Endometrial microvascular endothelial cells (primary cell): Measurements from ENCODE around the gene TMEM192. TPM values are rescaled to one million over a fixed set of nuclear protein-coding genes. Genes with fewer than 3 reads are reported as not detected.
"Not testable (repeated sequence)": the region's sequence is repeated elsewhere in the genome, so short reads cannot be mapped to it uniquely, and the experiment has no call there.

Experiments
- in situ Hi-C: cut with HindIII; loops from 2 replicates; pipeline ENCODE4 v1.10.0; 2017; ENCODE audit warnings: low sequenced_read_pairs, low pct_unique_long_range_greater_than_20kb; ENCODE audit errors: inconsistent ontology term
- total RNA-seq: library from RNA; depleted of rRNA; stranded (reverse); fragments of >200 nt; gene quantifications from one replicate; pipeline ENCODE4 v1.2.3, GENCODE V29; 2015; ENCODE audit errors: inconsistent ontology term

The TMEM192 gene
- total RNA-seq, 1 donor from 2014 or later = 14.4 TPM

DNA sequence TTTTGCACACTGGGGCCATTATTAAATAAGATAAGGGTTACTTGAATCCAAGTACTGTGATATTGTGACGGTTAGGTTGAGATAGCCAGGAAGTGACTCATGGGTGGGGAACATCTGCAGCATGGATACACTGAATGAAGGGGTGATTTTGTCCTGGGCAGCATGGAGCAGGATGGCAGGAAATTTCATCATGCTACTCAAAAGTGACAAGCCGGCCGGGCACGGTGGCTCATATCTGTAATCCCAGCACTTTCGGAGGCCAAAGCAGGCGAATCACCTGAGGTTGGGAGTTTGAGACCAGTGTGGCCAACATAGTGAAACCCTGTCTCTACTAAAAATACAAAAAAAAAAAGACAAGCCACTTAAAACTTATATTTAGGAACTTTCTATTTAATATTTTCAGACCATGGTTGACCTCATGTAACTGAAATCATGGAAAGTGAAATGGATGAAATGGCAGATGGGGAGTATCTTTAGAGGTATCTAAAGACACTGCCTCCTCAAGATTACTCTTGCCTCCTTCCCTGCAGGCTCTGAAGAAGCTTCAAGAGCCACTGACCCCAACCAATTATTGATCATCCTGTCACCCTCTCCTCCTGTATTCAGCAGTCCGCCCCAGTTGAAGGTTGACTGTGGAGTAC is 84.8 kb downstream of the TMEM192 start:
- in situ Hi-C loops = no loop called here

DNA sequence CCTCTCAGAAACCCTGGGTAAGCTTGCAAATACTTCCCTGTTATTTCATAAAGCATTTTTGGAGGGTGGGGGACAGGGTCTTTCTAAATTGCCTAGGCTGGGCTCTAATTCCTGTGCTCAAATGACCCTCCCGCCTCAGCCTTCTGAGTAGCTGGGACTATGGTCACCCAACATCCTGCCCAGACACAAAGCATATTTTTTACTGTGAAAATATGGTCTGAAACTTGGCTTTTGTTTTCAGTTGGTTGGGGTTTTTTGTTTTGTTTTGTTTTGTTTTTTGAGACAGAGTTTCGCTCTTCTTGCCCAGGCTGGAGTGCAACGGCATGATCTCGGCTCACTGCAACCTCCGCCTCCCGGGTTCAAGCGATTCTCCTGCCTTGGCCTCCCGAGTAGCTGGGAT is 86.9 kb downstream of the TMEM192 start:
- in situ Hi-C loops = not testable (repeated sequence)

Other genes starting within 250 kb of the TMEM192 start
- gene APELA, start 235.7 kb downstream of the TMEM192 start, total RNA-seq = not detected
- gene TRIM61, start 135.2 kb downstream of the TMEM192 start, total RNA-seq = not detected
- not detected for gene TRIM60, start 80.9 kb downstream of the TMEM192 start, total RNA-seq
- not detected for gene TRIM75, start 59.0 kb downstream of the TMEM192 start, total RNA-seq
- 32.3 TPM for gene KLHL2, start 94.7 kb upstream of the TMEM192 start, total RNA-seq
- 47.7 TPM for gene MSMO1, start 214.8 kb upstream of the TMEM192 start, total RNA-seq